GM19468 (cell line): ENCODE measurements around the gene KLHL40.

ENCODE experiments used
- ATAC-seq: cut with Tn5 transposase; IDR thresholded peaks from one replicate; pipeline ENCODE4 v1.9.1; 2021; ENCODE audit warnings: mild to moderate bottlenecking, moderate library complexity, moderate number of reproducible peaks; ENCODE audit not compliant: unreplicated experiment; ENCODE audit errors: extremely low read depth

KLHL40 gene

GRCh38 chr3:42686832-42687650, 1.7 kb downstream of the KLHL40 start:
- no peak for ATAC-seq

DNA sequence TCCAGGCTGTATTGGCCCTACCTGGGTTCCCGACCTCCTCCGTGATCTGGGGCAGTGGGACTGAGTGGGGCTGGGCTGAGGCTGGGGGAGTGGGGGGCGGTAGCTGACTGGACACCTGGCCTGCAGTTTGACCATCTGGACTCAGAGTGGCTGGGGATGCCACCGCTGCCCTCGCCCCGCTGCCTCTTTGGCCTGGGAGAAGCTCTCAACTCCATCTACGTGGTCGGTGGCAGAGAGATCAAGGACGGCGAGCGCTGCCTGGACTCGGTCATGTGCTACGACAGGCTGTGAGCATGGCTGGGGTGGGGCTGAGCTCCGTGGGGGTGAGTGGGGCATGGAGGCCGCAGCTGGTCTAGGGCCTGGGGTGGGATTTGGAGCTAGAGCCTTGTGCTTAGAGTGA, 2.7 kb downstream of the KLHL40 start:
- ATAC-seq: no peak

GRCh38 chr3:42688487-42689420, 3.4 kb downstream of the KLHL40 start:
- ATAC-seq: no peak

DNA sequence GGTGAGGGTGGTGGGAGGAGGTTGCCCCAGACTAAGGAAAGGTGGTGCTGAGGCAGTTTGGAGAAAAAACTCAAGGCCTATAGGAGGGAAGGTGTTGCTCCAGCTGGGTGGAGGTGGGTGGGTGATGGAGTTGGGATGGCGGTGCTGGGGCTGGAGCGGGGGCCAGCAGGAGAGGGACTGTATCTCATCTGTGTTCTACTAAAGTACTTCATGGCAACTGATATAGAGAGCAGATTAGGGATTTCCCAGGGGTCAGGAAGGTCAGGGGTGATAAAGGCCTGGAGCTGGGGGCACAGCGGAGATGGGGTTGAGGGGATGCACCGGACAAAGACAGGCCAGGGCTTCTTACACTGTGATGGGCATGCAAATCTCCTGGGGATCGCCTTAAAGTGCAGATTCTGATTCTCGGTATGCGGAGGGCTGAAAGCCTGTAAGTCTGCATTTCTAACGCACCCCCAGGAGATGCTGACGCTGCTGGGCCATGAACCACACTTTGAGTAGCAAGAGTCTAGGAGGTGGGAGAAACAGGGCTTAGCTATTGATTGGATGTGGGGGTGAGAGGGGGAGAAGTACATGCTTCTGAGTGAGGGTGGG, 4.2 kb downstream of the KLHL40 start:
- no peak for ATAC-seq

GRCh38 chr3:42690191-42690590, 4.9 kb downstream of the KLHL40 start:
- ATAC-seq: no peak

DNA sequence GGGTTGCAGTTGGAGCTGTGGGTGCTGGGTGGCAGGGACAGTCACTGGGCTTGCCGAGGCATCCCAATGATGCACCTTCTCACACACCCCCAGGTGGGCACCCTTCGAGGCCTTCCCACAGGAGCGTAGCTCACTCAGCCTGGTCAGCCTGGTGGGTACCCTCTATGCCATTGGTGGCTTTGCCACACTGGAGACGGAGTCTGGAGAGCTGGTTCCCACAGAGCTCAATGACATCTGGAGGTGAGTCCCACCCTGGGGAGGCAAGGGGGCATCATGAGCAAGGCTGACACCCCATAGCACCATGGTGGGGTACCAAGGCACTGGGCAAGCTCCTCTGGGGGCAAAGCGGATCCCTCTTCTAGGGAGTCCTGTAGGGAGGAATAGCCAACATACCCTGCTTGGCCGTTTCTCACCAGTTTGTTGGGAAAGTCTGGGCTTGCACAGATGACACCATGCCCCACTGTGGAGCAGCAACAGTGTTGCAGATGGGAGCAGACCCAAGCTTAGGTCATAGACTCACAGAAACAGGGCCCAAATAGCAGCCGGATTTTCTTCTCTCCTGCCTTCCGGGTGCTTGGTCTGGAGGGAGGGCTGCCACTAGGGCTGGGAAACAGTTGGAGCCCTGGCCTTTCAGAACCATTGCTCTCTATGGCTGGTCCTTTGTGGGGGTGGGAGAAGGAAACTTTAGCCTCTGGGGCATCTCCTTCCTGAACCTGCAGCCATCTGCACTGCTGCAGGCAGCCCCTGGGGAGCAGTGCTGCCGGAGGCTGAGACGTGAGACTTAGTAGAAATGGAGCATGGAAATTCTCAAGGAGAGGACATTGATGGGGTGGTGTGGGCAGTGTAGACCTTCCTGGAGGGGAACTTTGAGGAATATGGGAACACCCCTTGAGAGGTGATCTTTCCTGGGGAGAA, 5.7 kb downstream of the KLHL40 start:
- no peak for ATAC-seq

DNA sequence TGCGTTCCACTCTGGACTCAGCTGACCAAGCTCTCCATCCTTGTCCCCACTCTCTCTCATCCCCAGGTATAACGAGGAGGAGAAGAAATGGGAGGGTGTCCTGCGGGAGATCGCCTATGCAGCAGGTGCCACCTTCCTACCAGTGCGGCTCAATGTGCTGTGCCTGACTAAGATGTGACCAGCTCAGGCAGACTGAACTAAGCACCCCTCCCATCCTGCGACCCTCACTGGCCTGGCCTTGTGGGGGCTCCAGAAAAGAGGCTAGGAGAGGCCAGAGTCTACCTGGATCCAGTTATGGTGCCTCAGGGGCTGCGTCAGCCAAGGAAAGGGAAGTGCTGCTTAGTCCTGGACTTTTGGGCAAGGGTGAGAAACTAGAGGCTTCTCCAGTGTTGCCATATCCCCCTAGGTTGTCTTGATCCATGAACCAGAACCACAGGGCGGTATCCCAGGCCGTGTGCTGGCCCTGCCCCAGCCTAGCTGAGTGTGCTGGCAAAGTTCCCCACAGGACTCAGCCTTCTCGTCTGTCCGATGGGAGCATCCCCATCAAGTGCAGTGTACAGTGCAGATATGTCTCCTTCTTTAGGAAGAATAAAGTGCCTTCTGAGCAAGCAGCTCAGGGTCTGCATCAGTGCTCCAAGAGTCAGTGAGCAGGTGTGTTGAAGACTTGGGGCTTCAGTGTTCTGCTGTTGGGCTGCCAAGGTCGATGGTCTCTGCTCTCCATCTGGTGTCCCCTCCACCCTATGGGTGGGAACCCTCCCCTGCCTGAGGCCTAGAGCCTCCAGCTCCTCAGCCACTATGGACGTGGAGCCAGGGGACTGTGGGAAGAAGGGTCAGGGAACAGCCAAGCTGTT, 6.7 kb downstream of the KLHL40 start:
- no peak for ATAC-seq

- no peak for ATAC-seq
These were observed 7.6 kb downstream of the KLHL40 start for GRCh38 chr3:42692667-42693529.

DNA sequence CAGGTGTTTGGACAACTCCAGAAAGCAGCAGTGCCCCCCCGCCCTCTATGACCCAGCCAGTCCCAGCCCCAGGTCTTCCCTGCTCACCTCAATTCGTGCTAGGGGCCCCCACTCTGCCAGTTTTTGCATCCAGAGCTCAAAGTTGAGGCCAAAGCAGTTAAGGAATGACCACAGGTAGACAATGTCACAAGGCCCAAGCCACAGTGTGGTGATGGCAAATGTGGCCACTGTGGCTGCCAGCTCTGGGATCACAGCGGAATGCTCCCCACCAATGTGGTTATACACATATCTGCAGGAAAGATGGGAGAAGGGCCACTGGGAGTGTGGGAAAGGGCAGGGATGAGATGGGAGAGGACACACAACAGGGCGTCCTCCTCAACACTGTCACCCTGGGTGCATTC, 8.2 kb downstream of the KLHL40 start:
- no peak for ATAC-seq

GRCh38 chr3:42694366-42694765, 9.0 kb downstream of the KLHL40 start:
- no peak for ATAC-seq

- ATAC-seq: no peak
These were observed 11.3 kb downstream of the KLHL40 start for GRCh38 chr3:42696356-42697288.

DNA sequence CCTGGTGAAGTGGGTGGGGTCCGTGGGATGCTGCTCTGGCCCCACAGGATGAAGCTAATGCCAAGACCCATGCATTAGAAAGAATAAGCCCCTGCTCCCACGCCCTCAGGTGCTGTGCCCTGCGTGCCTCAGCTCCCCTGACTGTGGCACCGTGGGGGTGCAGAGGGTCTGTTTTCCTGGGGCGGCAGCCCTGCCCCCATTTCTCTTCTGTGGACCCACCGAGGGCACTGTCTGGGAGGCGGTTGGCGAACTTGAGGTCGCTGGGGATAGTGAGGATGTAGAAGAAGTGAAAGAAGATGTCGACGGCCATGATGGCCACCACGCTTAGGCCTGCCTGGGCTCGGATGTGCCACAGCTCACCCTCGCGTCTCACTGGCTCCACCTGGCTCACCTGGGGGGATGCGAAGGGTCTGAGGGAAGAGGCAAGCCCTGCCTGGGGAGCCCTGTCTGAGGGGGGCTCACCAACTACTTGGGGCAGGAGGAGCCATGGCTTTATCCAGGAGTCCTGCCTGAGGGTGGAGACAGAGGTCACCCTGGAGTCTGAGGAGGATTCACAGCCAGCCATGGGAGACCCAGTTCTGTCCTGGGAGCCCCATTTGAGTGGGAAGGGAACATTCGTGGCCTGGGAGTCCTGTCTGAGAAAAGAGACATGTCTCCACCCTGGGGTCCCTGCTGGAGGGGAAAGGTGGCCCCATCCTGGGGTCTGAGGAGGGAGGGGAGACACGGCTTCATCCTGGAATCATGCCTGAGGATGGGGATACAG, 12.1 kb downstream of the KLHL40 start:
- ATAC-seq: no peak

- no peak for ATAC-seq
These were observed 13.0 kb downstream of the KLHL40 start for GRCh38 chr3:42698216-42698910.

GRCh38 chr3:42698911-42699230, 13.5 kb downstream of the KLHL40 start:
- no peak for ATAC-seq

- no peak for ATAC-seq
These were observed 14.2 kb downstream of the KLHL40 start for GRCh38 chr3:42699511-42699971.
